ENCODE measurements around the gene ZFYVE16.

The ZFYVE16 gene

GRCh38 chr5:80411589-80412219 lies 3.8 kb downstream of the ZFYVE16 start (continued):
- TF ChIP-seq, protein P1, sequence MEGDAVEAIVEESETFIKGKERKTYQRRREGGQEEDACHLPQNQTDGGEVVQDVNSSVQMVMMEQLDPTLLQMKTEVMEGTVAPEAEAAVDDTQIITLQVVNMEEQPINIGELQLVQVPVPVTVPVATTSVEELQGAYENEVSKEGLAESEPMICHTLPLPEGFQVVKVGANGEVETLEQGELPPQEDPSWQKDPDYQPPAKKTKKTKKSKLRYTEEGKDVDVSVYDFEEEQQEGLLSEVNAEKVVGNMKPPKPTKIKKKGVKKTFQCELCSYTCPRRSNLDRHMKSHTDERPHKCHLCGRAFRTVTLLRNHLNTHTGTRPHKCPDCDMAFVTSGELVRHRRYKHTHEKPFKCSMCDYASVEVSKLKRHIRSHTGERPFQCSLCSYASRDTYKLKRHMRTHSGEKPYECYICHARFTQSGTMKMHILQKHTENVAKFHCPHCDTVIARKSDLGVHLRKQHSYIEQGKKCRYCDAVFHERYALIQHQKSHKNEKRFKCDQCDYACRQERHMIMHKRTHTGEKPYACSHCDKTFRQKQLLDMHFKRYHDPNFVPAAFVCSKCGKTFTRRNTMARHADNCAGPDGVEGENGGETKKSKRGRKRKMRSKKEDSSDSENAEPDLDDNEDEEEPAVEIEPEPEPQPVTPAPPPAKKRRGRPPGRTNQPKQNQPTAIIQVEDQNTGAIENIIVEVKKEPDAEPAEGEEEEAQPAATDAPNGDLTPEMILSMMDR (tag by site-specific recombination; IDR thresholded peaks at IDR 0.05): no peak
- TF ChIP-seq OSR2 (tag by site-specific recombination; IDR thresholded peaks at IDR 0.05): no peak
- peak; percentile 62; the same call in 1 of the 2 replicates for TF ChIP-seq ZNF366 (tag by site-specific recombination; conservative IDR thresholded peaks at IDR 0.05)
- TF ChIP-seq, protein P2, sequence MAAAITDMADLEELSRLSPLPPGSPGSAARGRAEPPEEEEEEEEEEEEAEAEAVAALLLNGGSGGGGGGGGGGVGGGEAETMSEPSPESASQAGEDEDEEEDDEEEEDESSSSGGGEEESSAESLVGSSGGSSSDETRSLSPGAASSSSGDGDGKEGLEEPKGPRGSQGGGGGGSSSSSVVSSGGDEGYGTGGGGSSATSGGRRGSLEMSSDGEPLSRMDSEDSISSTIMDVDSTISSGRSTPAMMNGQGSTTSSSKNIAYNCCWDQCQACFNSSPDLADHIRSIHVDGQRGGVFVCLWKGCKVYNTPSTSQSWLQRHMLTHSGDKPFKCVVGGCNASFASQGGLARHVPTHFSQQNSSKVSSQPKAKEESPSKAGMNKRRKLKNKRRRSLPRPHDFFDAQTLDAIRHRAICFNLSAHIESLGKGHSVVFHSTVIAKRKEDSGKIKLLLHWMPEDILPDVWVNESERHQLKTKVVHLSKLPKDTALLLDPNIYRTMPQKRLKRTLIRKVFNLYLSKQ (tag by site-specific recombination; IDR thresholded peaks at IDR 0.05; ENCODE audit: borderline replicate concordance): no peak
- TF ChIP-seq ZNF354C (tag by site-specific recombination; IDR thresholded peaks at IDR 0.05; ENCODE audit: borderline replicate concordance, low read depth): no peak
- no peak for TF ChIP-seq ZNF610 (tag by site-specific recombination; IDR thresholded peaks at IDR 0.05; ENCODE audit: borderline replicate concordance)
- TF ChIP-seq ZNF121 (tag by site-specific recombination; IDR thresholded peaks at IDR 0.05): peak; percentile 70
- no peak for TF ChIP-seq ZNF341 (tag by site-specific recombination; IDR thresholded peaks at IDR 0.05; ENCODE audit: low read depth)
- no peak for TF ChIP-seq ZNF626 (tag by site-specific recombination; IDR thresholded peaks at IDR 0.05)
- no peak for TF ChIP-seq ZBTB6 (tag by site-specific recombination; IDR thresholded peaks at IDR 0.05)
- TF ChIP-seq ZNF548 (tag by site-specific recombination; IDR thresholded peaks at IDR 0.05): no peak
- TF ChIP-seq ZNF146 (tag by site-specific recombination; IDR thresholded peaks at IDR 0.05): no peak
- no peak for TF ChIP-seq SCRT1 (tag by site-specific recombination; IDR thresholded peaks at IDR 0.05; ENCODE audit: borderline replicate concordance)
- TF ChIP-seq, protein P3, sequence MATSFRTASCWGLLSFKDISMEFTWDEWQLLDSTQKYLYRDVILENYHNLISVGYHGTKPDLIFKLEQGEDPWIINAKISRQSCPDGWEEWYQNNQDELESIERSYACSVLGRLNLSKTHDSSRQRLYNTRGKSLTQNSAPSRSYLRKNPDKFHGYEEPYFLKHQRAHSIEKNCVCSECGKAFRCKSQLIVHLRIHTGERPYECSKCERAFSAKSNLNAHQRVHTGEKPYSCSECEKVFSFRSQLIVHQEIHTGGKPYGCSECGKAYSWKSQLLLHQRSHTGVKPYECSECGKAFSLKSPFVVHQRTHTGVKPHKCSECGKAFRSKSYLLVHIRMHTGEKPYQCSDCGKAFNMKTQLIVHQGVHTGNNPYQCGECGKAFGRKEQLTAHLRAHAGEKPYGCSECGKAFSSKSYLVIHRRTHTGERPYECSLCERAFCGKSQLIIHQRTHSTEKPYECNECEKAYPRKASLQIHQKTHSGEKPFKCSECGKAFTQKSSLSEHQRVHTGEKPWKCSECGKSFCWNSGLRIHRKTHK (tag by site-specific recombination; IDR thresholded peaks at IDR 0.05): no peak
- TF ChIP-seq, protein P4, sequence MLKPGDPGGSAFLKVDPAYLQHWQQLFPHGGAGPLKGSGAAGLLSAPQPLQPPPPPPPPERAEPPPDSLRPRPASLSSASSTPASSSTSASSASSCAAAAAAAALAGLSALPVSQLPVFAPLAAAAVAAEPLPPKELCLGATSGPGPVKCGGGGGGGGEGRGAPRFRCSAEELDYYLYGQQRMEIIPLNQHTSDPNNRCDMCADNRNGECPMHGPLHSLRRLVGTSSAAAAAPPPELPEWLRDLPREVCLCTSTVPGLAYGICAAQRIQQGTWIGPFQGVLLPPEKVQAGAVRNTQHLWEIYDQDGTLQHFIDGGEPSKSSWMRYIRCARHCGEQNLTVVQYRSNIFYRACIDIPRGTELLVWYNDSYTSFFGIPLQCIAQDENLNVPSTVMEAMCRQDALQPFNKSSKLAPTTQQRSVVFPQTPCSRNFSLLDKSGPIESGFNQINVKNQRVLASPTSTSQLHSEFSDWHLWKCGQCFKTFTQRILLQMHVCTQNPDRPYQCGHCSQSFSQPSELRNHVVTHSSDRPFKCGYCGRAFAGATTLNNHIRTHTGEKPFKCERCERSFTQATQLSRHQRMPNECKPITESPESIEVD (tag by site-specific recombination; IDR thresholded peaks at IDR 0.05): no peak
- peak; percentile 81; the same call in 1 of the 2 replicates for TF ChIP-seq ZNF394 (tag by site-specific recombination; IDR thresholded peaks at IDR 0.05; ENCODE audit: borderline replicate concordance)
- no peak for TF ChIP-seq GLI2 (tag by site-specific recombination; IDR thresholded peaks at IDR 0.05; ENCODE audit: borderline replicate concordance, low read depth)
- no peak for TF ChIP-seq ZNF280C (tag by site-specific recombination; IDR thresholded peaks at IDR 0.05)
- no peak for TF ChIP-seq ZSCAN18 (tag by site-specific recombination; IDR thresholded peaks at IDR 0.05)
- TF ChIP-seq REPIN1 (tag by site-specific recombination; IDR thresholded peaks at IDR 0.05; ENCODE audit: low read depth): no peak
- no peak for TF ChIP-seq ZNF792 (tag by site-specific recombination; IDR thresholded peaks at IDR 0.05)
- no peak for TF ChIP-seq ZNF549 (tag by site-specific recombination; IDR thresholded peaks at IDR 0.05)
- TF ChIP-seq, protein P5, sequence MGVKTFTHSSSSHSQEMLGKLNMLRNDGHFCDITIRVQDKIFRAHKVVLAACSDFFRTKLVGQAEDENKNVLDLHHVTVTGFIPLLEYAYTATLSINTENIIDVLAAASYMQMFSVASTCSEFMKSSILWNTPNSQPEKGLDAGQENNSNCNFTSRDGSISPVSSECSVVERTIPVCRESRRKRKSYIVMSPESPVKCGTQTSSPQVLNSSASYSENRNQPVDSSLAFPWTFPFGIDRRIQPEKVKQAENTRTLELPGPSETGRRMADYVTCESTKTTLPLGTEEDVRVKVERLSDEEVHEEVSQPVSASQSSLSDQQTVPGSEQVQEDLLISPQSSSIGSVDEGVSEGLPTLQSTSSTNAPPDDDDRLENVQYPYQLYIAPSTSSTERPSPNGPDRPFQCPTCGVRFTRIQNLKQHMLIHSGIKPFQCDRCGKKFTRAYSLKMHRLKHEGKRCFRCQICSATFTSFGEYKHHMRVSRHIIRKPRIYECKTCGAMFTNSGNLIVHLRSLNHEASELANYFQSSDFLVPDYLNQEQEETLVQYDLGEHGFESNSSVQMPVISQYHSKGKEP (tag by site-specific recombination; IDR thresholded peaks at IDR 0.05): no peak
- no peak for TF ChIP-seq ZFHX2 (tag by site-specific recombination; conservative IDR thresholded peaks at IDR 0.05)
- TF ChIP-seq ZNF560 (tag by site-specific recombination; IDR thresholded peaks at IDR 0.05; ENCODE audit: borderline replicate concordance): no peak
- no peak for TF ChIP-seq ZNF530 (tag by site-specific recombination; IDR thresholded peaks at IDR 0.05; ENCODE audit: low read depth)

All from HEK293 (cell line).